Measurements from ENCODE around the gene B3GNT2. TPM values are rescaled to one million over a fixed set of nuclear protein-coding genes. Genes with fewer than 3 reads are reported as not detected.
"Not testable (repeated sequence)": the region's sequence is repeated elsewhere in the genome, so short reads cannot be mapped to it uniquely, and the experiment has no call there.

B3GNT2 gene
- total and polyA plus RNA-seq, 4 donors = 10.5 to 33.3 (median 22.0) TPM

GRCh38 chr2:62158444-62159121, 37.3 kb upstream of the B3GNT2 start:
- 70% methylated on average over 5 of the region's 9 CpGs for WGBS (ENCODE audit: insufficient coverage)
- no peak for DNase-seq (ENCODE audit: low read depth in 4 of 6, low spot score in 6 of 6)
- Histone ChIP-seq H3K27me3 (ENCODE audit: control insufficient read depth, insufficient read depth, low read length) (no peaks in the 10 kb centered on the region), H3K27ac (ENCODE audit: low read depth, low read length) (no peak overlapping the region), H3K4me3 (ENCODE audit: low read depth, low read length) (no peak overlapping the region), H3K36me3 (ENCODE audit: control insufficient read depth, insufficient read depth, low read length) (no peaks in the 10 kb centered on the region), H3K9me3 (ENCODE audit: control insufficient read depth, insufficient read depth, low read length) (no peaks in the 10 kb centered on the region), H3K4me1 (ENCODE audit: control insufficient read depth, insufficient read depth, low read length) (no peaks in the 10 kb centered on the region)

- H3K27me3 ChIP-seq (ENCODE audit: control insufficient read depth, insufficient read depth, low read length); H3K4me3 ChIP-seq (ENCODE audit: low read depth, low read length); H3K36me3 ChIP-seq (ENCODE audit: control insufficient read depth, insufficient read depth, low read length); DNase-seq (ENCODE audit: low read depth in 4 of 6, low spot score in 6 of 6); H3K4me1 ChIP-seq (ENCODE audit: control insufficient read depth, insufficient read depth, low read length); H3K9me3 ChIP-seq (ENCODE audit: control insufficient read depth, insufficient read depth, low read length); H3K27ac ChIP-seq (ENCODE audit: low read depth, low read length): not testable (repeated sequence)
- WGBS (ENCODE audit: insufficient coverage) = 100% methylated on average over 3 of the region's 9 CpGs
These were observed 35.2 kb upstream of the B3GNT2 start for GRCh38 chr2:62160691-62161090.

- DNase-seq (ENCODE audit: low read depth in 4 of 6, low spot score in 6 of 6) = no peak
- Histone ChIP-seq H3K4me1 (ENCODE audit: control insufficient read depth, insufficient read depth, low read length) (no peaks in the 10 kb centered on the region), H3K27ac (ENCODE audit: low read depth, low read length) (no peak overlapping the region), H3K4me3 (ENCODE audit: low read depth, low read length) (no peak overlapping the region), H3K27me3 (ENCODE audit: control insufficient read depth, insufficient read depth, low read length) (no peaks in the 10 kb centered on the region), H3K36me3 (ENCODE audit: control insufficient read depth, insufficient read depth, low read length) (no peaks in the 10 kb centered on the region), H3K9me3 (ENCODE audit: control insufficient read depth, insufficient read depth, low read length) (no peaks in the 10 kb centered on the region)
- whole genome bisulfite sequencing (ENCODE audit: insufficient coverage) = 94% methylated on average over 2 of the region's 3 CpGs
These were observed 32.6 kb upstream of the B3GNT2 start for GRCh38 chr2:62163106-62163831.

- DNase-seq (ENCODE audit: low read depth in 4 of 6, low spot score in 6 of 6) = no peak
- no peak overlapping the region for H3K4me3 ChIP-seq (ENCODE audit: low read depth, low read length)
- no peaks in the 10 kb centered on the region for H3K27me3 ChIP-seq (ENCODE audit: control insufficient read depth, insufficient read depth, low read length)
- no peak overlapping the region for H3K27ac ChIP-seq (ENCODE audit: low read depth, low read length)
- H3K4me1 ChIP-seq (ENCODE audit: control insufficient read depth, insufficient read depth, low read length) = no peaks in the 10 kb centered on the region
- H3K36me3 ChIP-seq (ENCODE audit: control insufficient read depth, insufficient read depth, low read length) = no peaks in the 10 kb centered on the region
- WGBS (ENCODE audit: insufficient coverage) = 67% methylated on average over 1 of the region's 2 CpGs
- no peaks in the 10 kb centered on the region for H3K9me3 ChIP-seq (ENCODE audit: control insufficient read depth, insufficient read depth, low read length)
These were observed 32.1 kb upstream of the B3GNT2 start for GRCh38 chr2:62163834-62164233.

GRCh38 chr2:62175728-62176127, 20.2 kb upstream of the B3GNT2 start:
- Histone ChIP-seq H3K27me3 (ENCODE audit: control insufficient read depth, insufficient read depth, low read length) (no peaks in the 10 kb centered on the region), H3K36me3 (ENCODE audit: control insufficient read depth, insufficient read depth, low read length) (no peaks in the 10 kb centered on the region), H3K9me3 (ENCODE audit: control insufficient read depth, insufficient read depth, low read length) (no peaks in the 10 kb centered on the region), H3K4me1 (ENCODE audit: control insufficient read depth, insufficient read depth, low read length) (peaks cover 6% of the 10 kb centered on the region), H3K4me3 (ENCODE audit: low read depth, low read length) (no peak overlapping the region), H3K27ac (ENCODE audit: low read depth, low read length) (no peak overlapping the region)
- DNase-seq (ENCODE audit: low read depth in 4 of 6, low spot score in 6 of 6) = peak in 2 of 6 donors; percentile 81 to 85
- WGBS (ENCODE audit: insufficient coverage) = 5% methylated on average over 2 of the region's 4 CpGs

GRCh38 chr2:62176801-62177200, 19.1 kb upstream of the B3GNT2 start:
- no peak overlapping the region for H3K4me3 ChIP-seq (ENCODE audit: low read depth, low read length)
- H3K4me1 ChIP-seq (ENCODE audit: control insufficient read depth, insufficient read depth, low read length) = peaks cover 6% of the 10 kb centered on the region
- H3K9me3 ChIP-seq (ENCODE audit: control insufficient read depth, insufficient read depth, low read length) = no peaks in the 10 kb centered on the region
- DNase-seq (ENCODE audit: low read depth in 4 of 6, low spot score in 6 of 6) = no peak
- no peaks in the 10 kb centered on the region for H3K27me3 ChIP-seq (ENCODE audit: control insufficient read depth, insufficient read depth, low read length)
- H3K27ac ChIP-seq (ENCODE audit: low read depth, low read length) = no peak overlapping the region
- no peaks in the 10 kb centered on the region for H3K36me3 ChIP-seq (ENCODE audit: control insufficient read depth, insufficient read depth, low read length)

- H3K9me3 ChIP-seq (ENCODE audit: control insufficient read depth, insufficient read depth, low read length) = no peaks in the 10 kb centered on the region
- no peak overlapping the region for H3K4me3 ChIP-seq (ENCODE audit: low read depth, low read length)
- H3K4me1 ChIP-seq (ENCODE audit: control insufficient read depth, insufficient read depth, low read length) = peaks cover 6% of the 10 kb centered on the region
- H3K27me3 ChIP-seq (ENCODE audit: control insufficient read depth, insufficient read depth, low read length) = no peaks in the 10 kb centered on the region
- no peak for DNase-seq (ENCODE audit: low read depth in 4 of 6, low spot score in 6 of 6)
- H3K27ac ChIP-seq (ENCODE audit: low read depth, low read length) = no peak overlapping the region
- 100% methylated on average over 1 of the region's 4 CpGs for WGBS (ENCODE audit: insufficient coverage)
- no peaks in the 10 kb centered on the region for H3K36me3 ChIP-seq (ENCODE audit: control insufficient read depth, insufficient read depth, low read length)
These were observed 18.4 kb upstream of the B3GNT2 start for GRCh38 chr2:62177392-62178049.

GRCh38 chr2:62178741-62179271, 17.1 kb upstream of the B3GNT2 start:
- no peaks in the 10 kb centered on the region for H3K36me3 ChIP-seq (ENCODE audit: control insufficient read depth, insufficient read depth, low read length)
- H3K4me1 ChIP-seq (ENCODE audit: control insufficient read depth, insufficient read depth, low read length) = peaks cover 6% of the 10 kb centered on the region
- no peaks in the 10 kb centered on the region for H3K27me3 ChIP-seq (ENCODE audit: control insufficient read depth, insufficient read depth, low read length)
- no peak overlapping the region for H3K27ac ChIP-seq (ENCODE audit: low read depth, low read length)
- DNase-seq (ENCODE audit: low read depth in 4 of 6, low spot score in 6 of 6) = peak in 1 of 6 donors; percentile 67
- 75% methylated on average over 5 of the region's 5 CpGs for WGBS (ENCODE audit: insufficient coverage)
- H3K4me3 ChIP-seq (ENCODE audit: low read depth, low read length) = no peak overlapping the region
- no peaks in the 10 kb centered on the region for H3K9me3 ChIP-seq (ENCODE audit: control insufficient read depth, insufficient read depth, low read length)

GRCh38 chr2:62180975-62181374, 14.9 kb upstream of the B3GNT2 start:
- Histone ChIP-seq H3K27me3 (ENCODE audit: control insufficient read depth, insufficient read depth, low read length) (no peaks in the 10 kb centered on the region), H3K27ac (ENCODE audit: low read depth, low read length) (no peak overlapping the region), H3K4me1 (ENCODE audit: control insufficient read depth, insufficient read depth, low read length) (no peaks in the 10 kb centered on the region), H3K4me3 (ENCODE audit: low read depth, low read length) (no peak overlapping the region), H3K36me3 (ENCODE audit: control insufficient read depth, insufficient read depth, low read length) (no peaks in the 10 kb centered on the region), H3K9me3 (ENCODE audit: control insufficient read depth, insufficient read depth, low read length) (no peaks in the 10 kb centered on the region)
- DNase-seq (ENCODE audit: low read depth in 4 of 6, low spot score in 6 of 6) = no peak
- 33% methylated on average over 1 of the region's 4 CpGs for WGBS (ENCODE audit: insufficient coverage)
